Kidney capillary endothelial cell (primary cell): Measurements from ENCODE around the gene SLC37A1.
"Not testable (repeated sequence)": the region's sequence is repeated elsewhere in the genome, so short reads cannot be mapped to it uniquely, and the experiment has no call there.

ENCODE experiments used
- DNase-seq: peaks from one replicate; pipeline ENCODE4 v3.0.0-alpha.2; 2018; ENCODE audit warnings: low spot score

The SLC37A1 gene

GRCh38 chr21:42619841-42620240, 106.2 kb downstream of the SLC37A1 start:
- DNase-seq: no peak

GRCh38 chr21:42621166-42621818, 107.6 kb downstream of the SLC37A1 start:
- no peak for DNase-seq

- no peak for DNase-seq
These were observed 108.1 kb downstream of the SLC37A1 start for GRCh38 chr21:42621819-42622177.

GRCh38 chr21:42622284-42622683, 108.6 kb downstream of the SLC37A1 start:
- DNase-seq: no peak

GRCh38 chr21:42623694-42624093, 110.0 kb downstream of the SLC37A1 start:
- DNase-seq: no peak

- DNase-seq: no peak
These were observed 110.6 kb downstream of the SLC37A1 start for GRCh38 chr21:42624095-42624790.

GRCh38 chr21:42624936-42625335, 111.3 kb downstream of the SLC37A1 start:
- DNase-seq: no peak

- no peak for DNase-seq
These were observed 112.5 kb downstream of the SLC37A1 start for GRCh38 chr21:42626171-42626570.

GRCh38 chr21:42627527-42628289, 114.1 kb downstream of the SLC37A1 start:
- no peak for DNase-seq

GRCh38 chr21:42628466-42629061, 114.9 kb downstream of the SLC37A1 start:
- DNase-seq: not testable (repeated sequence)

- no peak for DNase-seq
These were observed 116.4 kb downstream of the SLC37A1 start for GRCh38 chr21:42629933-42630589.

GRCh38 chr21:42630626-42631025, 117.0 kb downstream of the SLC37A1 start:
- no peak for DNase-seq
